H1 (cell line): ENCODE data around the gene TYK2. TPM values are rescaled to one million over a fixed set of nuclear protein-coding genes. Genes with fewer than 3 reads are reported as not detected.

Experiments used
- EZH2 ChIP-seq: fragments of 200-600 bp; sonication (generic); IDR thresholded peaks from 2 replicates; pipeline ENCODE4 v1.7.1; 2012; ENCODE audit warnings: low read depth, mild to moderate bottlenecking, moderate library complexity, low read length, inconsistent platforms; ENCODE audit not compliant: severe bottlenecking
- GTF2F1 ChIP-seq: IDR thresholded peaks from 2 replicates; pipeline ENCODE4 v1.6.1; 2012; ENCODE audit warnings: low read depth, low read length, improper control_type of control experiment, borderline replicate concordance
- HDAC2 ChIP-seq, 2 experiments: fragments of 300-600 bp in 1 of 2; sonication (generic) in 1 of 2; IDR thresholded peaks; 2 replicates each; pipeline ENCODE4 v1.6.1; 2011 to 2012; ENCODE audit warnings: low read depth in 2 of 2, low read length in 2 of 2, mild to moderate bottlenecking in 2 of 2, moderate library complexity in 2 of 2, borderline replicate concordance in 1 of 2, inconsistent platforms in 1 of 2
- JUND ChIP-seq: IDR thresholded peaks from 2 replicates; pipeline ENCODE4 v1.6.1; 2011; ENCODE audit warnings: mild to moderate bottlenecking, improper control_type of control experiment, low read length
- MAFK ChIP-seq: IDR thresholded peaks from 2 replicates; pipeline ENCODE4 v1.6.1; 2012; ENCODE audit warnings: low read depth, mild to moderate bottlenecking, improper control_type of control experiment, low read length
- SIRT6 ChIP-seq: IDR thresholded peaks from one replicate; pipeline ENCODE4 v1.7.1; 2012; ENCODE audit warnings: low read length, inconsistent platforms
- SP2 ChIP-seq: IDR thresholded peaks from 2 replicates; pipeline ENCODE4 v1.6.1; 2012; ENCODE audit warnings: mild to moderate bottlenecking, low read length, inconsistent platforms
- TAF1 ChIP-seq: IDR thresholded peaks from 2 replicates; pipeline ENCODE4 v1.6.1; 2011; ENCODE audit warnings: mild to moderate bottlenecking, low read depth, low read length
- TEAD4 ChIP-seq: IDR thresholded peaks from 2 replicates; pipeline ENCODE4 v1.6.1; 2012; ENCODE audit warnings: low read depth, low read length, inconsistent platforms, mixed read lengths
- polyA plus RNA-seq, 7 experiments: library from polyadenylated mRNA; depleted of rRNA in 3 of 7; stranded (reverse) in 5 of 7; unstranded in 2 of 7; fragments of >200 nt in 5 of 7; fragments of 200-250 nt in 2 of 7; gene quantifications; 1 replicate in 5 of 7; 2 replicates in 1 of 7; 4 replicates in 1 of 7; pipeline versions ENCODE4 v1.2.1 to v1.2.3, GENCODE V29; 2011 to 2013; ENCODE audit warnings: missing spikeins in 2 of 7, mixed read lengths in 2 of 7
- total RNA-seq: library from RNA; stranded (reverse); fragmentation: NEBNext Ultra II Directional; extraction: Animal tissue kit (Norgen Biotek cat#: 25700); gene quantifications from 2 replicates; pipeline ENCODE4 v1.2.1, GENCODE V29; 2021
- TF ChIP-seq, protein P1 (sequence below): fragments of 300-600 bp; sonication (generic); IDR thresholded peaks from 2 replicates; pipeline ENCODE4 v1.7.1; 2012; ENCODE audit warnings: low read length, moderate library complexity, mild to moderate bottlenecking, inconsistent platforms; ENCODE audit not compliant: insufficient replicate concordance

Gene TYK2
- total and polyA plus RNA-seq, 2 of the 8 experiments (the other 6 are each of a cell fraction or from before 2014, with no cell fraction given), result 32.1 to 40.8 TPM

GRCh38 chr19:10403137-10404021, 23.0 kb upstream of the TYK2 start, which contains the start of gene CDC37 (continued):
- TF ChIP-seq, protein P1, sequence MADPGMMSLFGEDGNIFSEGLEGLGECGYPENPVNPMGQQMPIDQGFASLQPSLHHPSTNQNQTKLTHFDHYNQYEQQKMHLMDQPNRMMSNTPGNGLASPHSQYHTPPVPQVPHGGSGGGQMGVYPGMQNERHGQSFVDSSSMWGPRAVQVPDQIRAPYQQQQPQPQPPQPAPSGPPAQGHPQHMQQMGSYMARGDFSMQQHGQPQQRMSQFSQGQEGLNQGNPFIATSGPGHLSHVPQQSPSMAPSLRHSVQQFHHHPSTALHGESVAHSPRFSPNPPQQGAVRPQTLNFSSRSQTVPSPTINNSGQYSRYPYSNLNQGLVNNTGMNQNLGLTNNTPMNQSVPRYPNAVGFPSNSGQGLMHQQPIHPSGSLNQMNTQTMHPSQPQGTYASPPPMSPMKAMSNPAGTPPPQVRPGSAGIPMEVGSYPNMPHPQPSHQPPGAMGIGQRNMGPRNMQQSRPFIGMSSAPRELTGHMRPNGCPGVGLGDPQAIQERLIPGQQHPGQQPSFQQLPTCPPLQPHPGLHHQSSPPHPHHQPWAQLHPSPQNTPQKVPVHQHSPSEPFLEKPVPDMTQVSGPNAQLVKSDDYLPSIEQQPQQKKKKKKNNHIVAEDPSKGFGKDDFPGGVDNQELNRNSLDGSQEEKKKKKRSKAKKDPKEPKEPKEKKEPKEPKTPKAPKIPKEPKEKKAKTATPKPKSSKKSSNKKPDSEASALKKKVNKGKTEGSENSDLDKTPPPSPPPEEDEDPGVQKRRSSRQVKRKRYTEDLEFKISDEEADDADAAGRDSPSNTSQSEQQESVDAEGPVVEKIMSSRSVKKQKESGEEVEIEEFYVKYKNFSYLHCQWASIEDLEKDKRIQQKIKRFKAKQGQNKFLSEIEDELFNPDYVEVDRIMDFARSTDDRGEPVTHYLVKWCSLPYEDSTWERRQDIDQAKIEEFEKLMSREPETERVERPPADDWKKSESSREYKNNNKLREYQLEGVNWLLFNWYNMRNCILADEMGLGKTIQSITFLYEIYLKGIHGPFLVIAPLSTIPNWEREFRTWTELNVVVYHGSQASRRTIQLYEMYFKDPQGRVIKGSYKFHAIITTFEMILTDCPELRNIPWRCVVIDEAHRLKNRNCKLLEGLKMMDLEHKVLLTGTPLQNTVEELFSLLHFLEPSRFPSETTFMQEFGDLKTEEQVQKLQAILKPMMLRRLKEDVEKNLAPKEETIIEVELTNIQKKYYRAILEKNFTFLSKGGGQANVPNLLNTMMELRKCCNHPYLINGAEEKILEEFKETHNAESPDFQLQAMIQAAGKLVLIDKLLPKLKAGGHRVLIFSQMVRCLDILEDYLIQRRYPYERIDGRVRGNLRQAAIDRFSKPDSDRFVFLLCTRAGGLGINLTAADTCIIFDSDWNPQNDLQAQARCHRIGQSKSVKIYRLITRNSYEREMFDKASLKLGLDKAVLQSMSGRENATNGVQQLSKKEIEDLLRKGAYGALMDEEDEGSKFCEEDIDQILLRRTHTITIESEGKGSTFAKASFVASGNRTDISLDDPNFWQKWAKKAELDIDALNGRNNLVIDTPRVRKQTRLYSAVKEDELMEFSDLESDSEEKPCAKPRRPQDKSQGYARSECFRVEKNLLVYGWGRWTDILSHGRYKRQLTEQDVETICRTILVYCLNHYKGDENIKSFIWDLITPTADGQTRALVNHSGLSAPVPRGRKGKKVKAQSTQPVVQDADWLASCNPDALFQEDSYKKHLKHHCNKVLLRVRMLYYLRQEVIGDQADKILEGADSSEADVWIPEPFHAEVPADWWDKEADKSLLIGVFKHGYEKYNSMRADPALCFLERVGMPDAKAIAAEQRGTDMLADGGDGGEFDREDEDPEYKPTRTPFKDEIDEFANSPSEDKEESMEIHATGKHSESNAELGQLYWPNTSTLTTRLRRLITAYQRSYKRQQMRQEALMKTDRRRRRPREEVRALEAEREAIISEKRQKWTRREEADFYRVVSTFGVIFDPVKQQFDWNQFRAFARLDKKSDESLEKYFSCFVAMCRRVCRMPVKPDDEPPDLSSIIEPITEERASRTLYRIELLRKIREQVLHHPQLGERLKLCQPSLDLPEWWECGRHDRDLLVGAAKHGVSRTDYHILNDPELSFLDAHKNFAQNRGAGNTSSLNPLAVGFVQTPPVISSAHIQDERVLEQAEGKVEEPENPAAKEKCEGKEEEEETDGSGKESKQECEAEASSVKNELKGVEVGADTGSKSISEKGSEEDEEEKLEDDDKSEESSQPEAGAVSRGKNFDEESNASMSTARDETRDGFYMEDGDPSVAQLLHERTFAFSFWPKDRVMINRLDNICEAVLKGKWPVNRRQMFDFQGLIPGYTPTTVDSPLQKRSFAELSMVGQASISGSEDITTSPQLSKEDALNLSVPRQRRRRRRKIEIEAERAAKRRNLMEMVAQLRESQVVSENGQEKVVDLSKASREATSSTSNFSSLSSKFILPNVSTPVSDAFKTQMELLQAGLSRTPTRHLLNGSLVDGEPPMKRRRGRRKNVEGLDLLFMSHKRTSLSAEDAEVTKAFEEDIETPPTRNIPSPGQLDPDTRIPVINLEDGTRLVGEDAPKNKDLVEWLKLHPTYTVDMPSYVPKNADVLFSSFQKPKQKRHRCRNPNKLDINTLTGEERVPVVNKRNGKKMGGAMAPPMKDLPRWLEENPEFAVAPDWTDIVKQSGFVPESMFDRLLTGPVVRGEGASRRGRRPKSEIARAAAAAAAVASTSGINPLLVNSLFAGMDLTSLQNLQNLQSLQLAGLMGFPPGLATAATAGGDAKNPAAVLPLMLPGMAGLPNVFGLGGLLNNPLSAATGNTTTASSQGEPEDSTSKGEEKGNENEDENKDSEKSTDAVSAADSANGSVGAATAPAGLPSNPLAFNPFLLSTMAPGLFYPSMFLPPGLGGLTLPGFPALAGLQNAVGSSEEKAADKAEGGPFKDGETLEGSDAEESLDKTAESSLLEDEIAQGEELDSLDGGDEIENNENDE, result no peak
- TF ChIP-seq SIRT6 (no peak), TEAD4 (no peak), GTF2F1 (no peak), HDAC2 (IDR thresholded peaks at IDR 0.05; ENCODE audit: borderline replicate concordance in 1 of 2, low read depth in 2 of 2, low read length in 2 of 2) (peak in 1 of 2 experiments; percentile 87; a peak in 3 of 4 replicates), EZH2 (no peak), TAF1 (peak; percentile 85), SP2 (no peak), MAFK (no peak), JUND (0 out of 2 replicates have a peak, but pooled peaks have one; percentile 24)
